Keratinocyte (primary cell): ENCODE measurements around the gene VAMP8. TPM values are rescaled to one million over a fixed set of nuclear protein-coding genes. Genes with fewer than 3 reads are reported as not detected.

Experiments used
- DNase-seq: peaks from one replicate; pipeline ENCODE4 v3.0.0-alpha.2; 2011; ENCODE audit warnings: low read depth, missing footprints, low spot score
- FAIRE-seq: peaks from 2 replicates; lab custom pipeline; 2011; peaks lifted over from hg19 to GRCh38; lab: Jason Lieb, UNC
- H2AFZ ChIP-seq: 2 replicates; pipeline ENCODE4 v1.6.0; 2012; ENCODE audit warnings: low read length, control low read depth, inconsistent platforms; ENCODE audit not compliant: control insufficient read depth
- H3K27ac ChIP-seq: 2 replicates; pipeline ENCODE4 v1.5.1; 2011; ENCODE audit warnings: low read length; ENCODE audit not compliant: control insufficient read depth, insufficient read depth
- H3K27me3 ChIP-seq: 3 replicates; pipeline ENCODE4 v1.6.0; 2011; ENCODE audit warnings: low read length; ENCODE audit not compliant: control insufficient read depth, insufficient read depth; ENCODE audit errors: extremely low read depth
- H3K36me3 ChIP-seq, 2 experiments: 2 replicates in 1 of 2; 3 replicates in 1 of 2; pipeline ENCODE4 v1.5.1; 2011; ENCODE audit warnings: low read length in 2 of 2, mild to moderate bottlenecking in 1 of 2; ENCODE audit not compliant: control insufficient read depth in 2 of 2, insufficient read depth in 2 of 2; ENCODE audit errors: extremely low read depth in 1 of 2
- H3K4me1 ChIP-seq: 3 replicates; pipeline ENCODE4 v1.5.1; 2011; ENCODE audit warnings: low read length; ENCODE audit not compliant: control insufficient read depth, insufficient read depth; ENCODE audit errors: extremely low read depth
- H3K4me2 ChIP-seq: 3 replicates; pipeline ENCODE4 v1.6.0; 2011; ENCODE audit warnings: low read depth, low read length; ENCODE audit not compliant: control insufficient read depth, insufficient read depth; ENCODE audit errors: extremely low read depth
- H3K4me3 ChIP-seq, 3 experiments: fragments of 200-600 bp in 1 of 3; sonication (generic) in 1 of 3; 2 replicates in 2 of 3; 3 replicates in 1 of 3; pipeline ENCODE4 v1.5.1; 2011 to 2016; ENCODE audit warnings: low read length in 3 of 3, mild to moderate bottlenecking in 3 of 3, control low read depth in 2 of 3, inconsistent platforms in 1 of 3, low read depth in 1 of 3, mixed read lengths in 1 of 3, mixed run types in 1 of 3, moderate library complexity in 1 of 3; ENCODE audit not compliant: control insufficient read depth in 2 of 3, insufficient read depth in 2 of 3; ENCODE audit errors: extremely low read depth in 1 of 3
- H3K79me2 ChIP-seq: 2 replicates; pipeline ENCODE4 v1.6.0; 2012; ENCODE audit warnings: low read length; ENCODE audit not compliant: control insufficient read depth, insufficient read depth
- H3K9ac ChIP-seq: 3 replicates; pipeline ENCODE4 v1.6.0; 2011; ENCODE audit warnings: low read length; ENCODE audit not compliant: control insufficient read depth, insufficient read depth; ENCODE audit errors: extremely low read depth
- H3K9me1 ChIP-seq: 3 replicates; pipeline ENCODE4 v1.6.0; 2011; ENCODE audit warnings: low read length; ENCODE audit not compliant: control insufficient read depth, insufficient read depth; ENCODE audit errors: extremely low read depth
- H3K9me3 ChIP-seq: 2 replicates; pipeline ENCODE4 v1.5.1; 2012; ENCODE audit warnings: low read depth, low read length; ENCODE audit not compliant: control insufficient read depth
- H4K20me1 ChIP-seq: 3 replicates; pipeline ENCODE4 v1.6.0; 2011; ENCODE audit warnings: low read length; ENCODE audit not compliant: control insufficient read depth, insufficient read depth; ENCODE audit errors: extremely low read depth
- CTCF ChIP-seq, 3 experiments: IDR thresholded peaks in 1 of 3; conservative IDR thresholded peaks in 1 of 3; optimal IDR thresholded peaks in 1 of 3; 2 replicates in 2 of 3; 3 replicates in 1 of 3; pipeline versions ENCODE3 to v1.5.1; 2011; ENCODE audit warnings: low read length in 3 of 3, mild to moderate bottlenecking in 3 of 3, moderate library complexity in 2 of 3, control low read depth in 1 of 3, inconsistent platforms in 1 of 3; ENCODE audit not compliant: insufficient read depth in 2 of 3; ENCODE audit errors: extremely low read depth in 1 of 3
- EZH2 ChIP-seq: IDR thresholded peaks from one replicate; pipeline ENCODE4 v1.6.1; 2012; ENCODE audit warnings: inconsistent platforms, mild to moderate bottlenecking, low read length, moderate library complexity
- dilution Hi-C: fragments of 300-500 bp; cut with MboI; formaldehyde crosslinking; loops from one replicate; pipeline ENCODE4 v1.7.0; 2020; ENCODE audit warnings: low sequenced_read_pairs; ENCODE audit not compliant: extremely low pct_ligation_motif_present
- polyA plus RNA-seq, 5 experiments: library from polyadenylated mRNA; depleted of rRNA in 3 of 5; stranded (reverse) in 3 of 5; stranded (forward) in 1 of 5; unstranded in 1 of 5; fragments of >200 nt; gene quantifications; 1 replicate in 1 of 5; 2 replicates in 3 of 5; 3 replicates in 1 of 5; pipeline versions ENCODE4 v1.2.1 to v1.2.3, GENCODE V29; 2011 to 2012; ENCODE audit warnings: missing spikeins in 2 of 5, low read depth in 1 of 5, low replicate concordance in 1 of 5

The VAMP8 gene
- polyA plus RNA-seq, 1 donor (not counting 4 experiments of a cell fraction or from before 2014, with no cell fraction given), result 385 TPM

GRCh38 chr2:85575739-85576138 lies 1.6 kb upstream of the VAMP8 start:
- Histone ChIP-seq H4K20me1 (no peaks in the 10 kb centered on the region), H3K27ac (no peak overlapping the region), H3K36me3 (peaks cover 5 to 11% of the 10 kb centered on the region in 2 experiments), H2AFZ (no peak overlapping the region), H3K9me1 (no peaks in the 10 kb centered on the region), H3K9me3 (no peaks in the 10 kb centered on the region), H3K4me1 (peaks cover 23% of the 10 kb centered on the region), H3K4me3 (no peak overlapping the region), H3K9ac (no peak overlapping the region), H3K4me2 (no peak overlapping the region), H3K79me2 (peaks cover 20% of the 10 kb centered on the region), H3K27me3 (no peaks in the 10 kb centered on the region)
- FAIRE-seq, result no peak
- dilution Hi-C loops, result no loop called here
- no peak for DNase-seq
- TF ChIP-seq CTCF (optimal IDR thresholded peaks at IDR 0.05 in 1 of 3, IDR thresholded peaks at IDR 0.05 in 1 of 3, conservative IDR thresholded peaks at IDR 0.05 in 1 of 3; ENCODE audit: extremely low read depth in 1 of 3, insufficient read depth in 2 of 3, low read length in 3 of 3) (no peak), EZH2 (no peak)

- Histone ChIP-seq H3K9me1 (no peaks in the 10 kb centered on the region), H3K27me3 (no peaks in the 10 kb centered on the region), H3K9ac (peak overlapping the region; percentile 74), H2AFZ (peak overlapping the region; percentile 17), H4K20me1 (no peaks in the 10 kb centered on the region), H3K4me3 (peak overlapping the region in 2 of 3 experiments; percentile 94), H3K4me1 (peaks cover 23% of the 10 kb centered on the region), H3K36me3 (peaks cover 11 to 20% of the 10 kb centered on the region in 2 experiments), H3K27ac (peak overlapping the region; percentile 64), H3K9me3 (no peaks in the 10 kb centered on the region), H3K4me2 (peak overlapping the region; percentile 99), H3K79me2 (peaks cover 20% of the 10 kb centered on the region)
- TF ChIP-seq EZH2 (no peak), CTCF (optimal IDR thresholded peaks at IDR 0.05 in 1 of 3, IDR thresholded peaks at IDR 0.05 in 1 of 3, conservative IDR thresholded peaks at IDR 0.05 in 1 of 3; ENCODE audit: extremely low read depth in 1 of 3, insufficient read depth in 2 of 3, low read length in 3 of 3) (no peak)
- dilution Hi-C loops, result no loop called here
- DNase-seq (no peak), FAIRE-seq (no peak)
These were observed 362 bp upstream of the VAMP8 start for GRCh38 chr2:85577063-85577385.
